OCI-LY7 (cell line): ENCODE measurements around the gene KIAA1755.

Experiments
- EZH2phosphoT487 ChIP-seq: fragments of 200-600 bp; sonication (generic); IDR thresholded peaks from 2 replicates; pipeline ENCODE4 v1.6.1; 2018; ENCODE audit warnings: low read depth, borderline replicate concordance, mild to moderate bottlenecking, mixed run types, antibody characterized with exemption, low read length, moderate library complexity, mixed read lengths
- TF ChIP-seq, protein P1 (sequence below): fragments of 200-600 bp; sonication (generic); conservative IDR thresholded peaks from 2 replicates; pipeline ENCODE4 v1.5.1; 2014; ENCODE audit warnings: mild to moderate bottlenecking, antibody characterized with exemption, low read length, moderate library complexity, mixed read lengths

DNA sequence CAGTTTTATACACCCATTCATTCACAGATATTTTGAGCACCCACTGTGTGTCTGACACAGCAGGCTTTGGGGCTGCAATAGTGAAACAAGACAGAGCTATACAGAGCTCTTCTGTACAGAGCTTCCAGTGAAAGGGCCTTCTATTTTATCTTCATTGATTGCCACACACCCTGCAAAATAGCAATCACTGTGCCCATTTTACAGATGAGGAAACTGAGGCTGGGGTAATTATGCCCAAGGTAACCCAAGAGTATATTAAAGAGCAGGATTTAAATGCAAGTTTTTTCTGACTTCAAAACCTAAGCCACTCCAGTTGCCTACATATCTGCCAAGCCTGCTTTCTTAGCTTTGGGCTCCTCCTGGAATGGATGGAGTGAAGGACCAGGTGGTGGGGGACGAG is 47.9 kb upstream of the KIAA1755 start:
- TF ChIP-seq, protein P1, sequence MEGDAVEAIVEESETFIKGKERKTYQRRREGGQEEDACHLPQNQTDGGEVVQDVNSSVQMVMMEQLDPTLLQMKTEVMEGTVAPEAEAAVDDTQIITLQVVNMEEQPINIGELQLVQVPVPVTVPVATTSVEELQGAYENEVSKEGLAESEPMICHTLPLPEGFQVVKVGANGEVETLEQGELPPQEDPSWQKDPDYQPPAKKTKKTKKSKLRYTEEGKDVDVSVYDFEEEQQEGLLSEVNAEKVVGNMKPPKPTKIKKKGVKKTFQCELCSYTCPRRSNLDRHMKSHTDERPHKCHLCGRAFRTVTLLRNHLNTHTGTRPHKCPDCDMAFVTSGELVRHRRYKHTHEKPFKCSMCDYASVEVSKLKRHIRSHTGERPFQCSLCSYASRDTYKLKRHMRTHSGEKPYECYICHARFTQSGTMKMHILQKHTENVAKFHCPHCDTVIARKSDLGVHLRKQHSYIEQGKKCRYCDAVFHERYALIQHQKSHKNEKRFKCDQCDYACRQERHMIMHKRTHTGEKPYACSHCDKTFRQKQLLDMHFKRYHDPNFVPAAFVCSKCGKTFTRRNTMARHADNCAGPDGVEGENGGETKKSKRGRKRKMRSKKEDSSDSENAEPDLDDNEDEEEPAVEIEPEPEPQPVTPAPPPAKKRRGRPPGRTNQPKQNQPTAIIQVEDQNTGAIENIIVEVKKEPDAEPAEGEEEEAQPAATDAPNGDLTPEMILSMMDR, result no peak
- TF ChIP-seq EZH2phosphoT487, result no peak
